ENCODE results near the gene USP9Y.
"Not testable (repeated sequence)": the region's sequence is repeated elsewhere in the genome, so short reads cannot be mapped to it uniquely, and the experiment has no call there.

Gene USP9Y, protein sequence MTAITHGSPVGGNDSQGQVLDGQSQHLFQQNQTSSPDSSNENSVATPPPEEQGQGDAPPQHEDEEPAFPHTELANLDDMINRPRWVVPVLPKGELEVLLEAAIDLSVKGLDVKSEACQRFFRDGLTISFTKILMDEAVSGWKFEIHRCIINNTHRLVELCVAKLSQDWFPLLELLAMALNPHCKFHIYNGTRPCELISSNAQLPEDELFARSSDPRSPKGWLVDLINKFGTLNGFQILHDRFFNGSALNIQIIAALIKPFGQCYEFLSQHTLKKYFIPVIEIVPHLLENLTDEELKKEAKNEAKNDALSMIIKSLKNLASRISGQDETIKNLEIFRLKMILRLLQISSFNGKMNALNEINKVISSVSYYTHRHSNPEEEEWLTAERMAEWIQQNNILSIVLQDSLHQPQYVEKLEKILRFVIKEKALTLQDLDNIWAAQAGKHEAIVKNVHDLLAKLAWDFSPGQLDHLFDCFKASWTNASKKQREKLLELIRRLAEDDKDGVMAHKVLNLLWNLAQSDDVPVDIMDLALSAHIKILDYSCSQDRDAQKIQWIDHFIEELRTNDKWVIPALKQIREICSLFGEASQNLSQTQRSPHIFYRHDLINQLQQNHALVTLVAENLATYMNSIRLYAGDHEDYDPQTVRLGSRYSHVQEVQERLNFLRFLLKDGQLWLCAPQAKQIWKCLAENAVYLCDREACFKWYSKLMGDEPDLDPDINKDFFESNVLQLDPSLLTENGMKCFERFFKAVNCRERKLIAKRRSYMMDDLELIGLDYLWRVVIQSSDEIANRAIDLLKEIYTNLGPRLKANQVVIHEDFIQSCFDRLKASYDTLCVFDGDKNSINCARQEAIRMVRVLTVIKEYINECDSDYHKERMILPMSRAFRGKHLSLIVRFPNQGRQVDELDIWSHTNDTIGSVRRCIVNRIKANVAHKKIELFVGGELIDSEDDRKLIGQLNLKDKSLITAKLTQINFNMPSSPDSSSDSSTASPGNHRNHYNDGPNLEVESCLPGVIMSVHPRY (N-terminal part only)

DNA sequence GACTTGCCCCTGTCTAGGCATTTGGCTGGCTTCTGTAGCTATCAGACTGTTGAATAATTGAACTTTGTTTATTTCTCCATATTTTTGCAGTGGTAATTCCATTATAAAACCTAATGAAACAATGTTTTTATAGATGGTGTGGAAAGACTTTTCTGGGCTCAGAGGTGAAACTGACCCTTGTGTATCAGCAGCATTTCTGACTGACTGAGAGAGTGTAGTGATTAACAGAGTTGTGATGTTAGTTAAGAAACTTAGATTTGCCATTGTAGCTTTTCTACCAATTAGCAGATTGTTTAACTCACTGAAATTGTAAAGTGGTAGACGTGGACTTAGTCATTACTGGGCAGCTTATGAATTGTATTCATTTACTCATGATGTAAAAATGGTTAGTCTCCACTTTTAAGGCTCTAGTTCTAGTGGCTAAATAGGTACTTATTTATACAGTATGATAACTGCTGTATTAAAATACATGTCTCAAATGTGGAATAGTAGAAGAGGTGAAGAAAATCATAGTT, at the start of gene USP9Y:
Gene USP9Y (plus strand): TSS at position 51 of the 515 bp plus-strand sequence. CDS start 8,217 bp downstream, outside the sequence.
- in situ Hi-C loops (cut with MboI; ENCODE audit: low sequenced_read_pairs): no loop called here

DNA sequence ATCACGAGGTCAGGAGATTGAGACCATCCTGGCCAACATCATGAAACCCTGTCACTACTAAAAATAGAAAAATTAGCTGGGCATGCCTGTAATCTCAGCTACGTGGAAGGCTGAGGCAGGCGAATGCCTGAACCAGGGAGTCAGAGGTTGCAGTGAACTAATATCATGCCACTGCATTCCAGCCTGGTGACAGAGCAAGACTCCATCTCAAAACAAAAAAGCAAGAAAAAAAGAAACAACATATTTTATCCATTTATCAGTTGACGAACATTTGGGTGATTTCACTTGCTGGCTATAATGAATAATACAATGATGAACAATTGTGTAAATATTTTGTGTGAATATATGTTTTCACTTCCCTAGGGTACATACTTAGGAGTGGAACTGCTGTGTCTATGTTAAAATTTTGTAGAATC, 49.4 kb upstream of the USP9Y start:
- in situ Hi-C loops (cut with MboI; ENCODE audit: low sequenced_read_pairs): no loop called here

DNA sequence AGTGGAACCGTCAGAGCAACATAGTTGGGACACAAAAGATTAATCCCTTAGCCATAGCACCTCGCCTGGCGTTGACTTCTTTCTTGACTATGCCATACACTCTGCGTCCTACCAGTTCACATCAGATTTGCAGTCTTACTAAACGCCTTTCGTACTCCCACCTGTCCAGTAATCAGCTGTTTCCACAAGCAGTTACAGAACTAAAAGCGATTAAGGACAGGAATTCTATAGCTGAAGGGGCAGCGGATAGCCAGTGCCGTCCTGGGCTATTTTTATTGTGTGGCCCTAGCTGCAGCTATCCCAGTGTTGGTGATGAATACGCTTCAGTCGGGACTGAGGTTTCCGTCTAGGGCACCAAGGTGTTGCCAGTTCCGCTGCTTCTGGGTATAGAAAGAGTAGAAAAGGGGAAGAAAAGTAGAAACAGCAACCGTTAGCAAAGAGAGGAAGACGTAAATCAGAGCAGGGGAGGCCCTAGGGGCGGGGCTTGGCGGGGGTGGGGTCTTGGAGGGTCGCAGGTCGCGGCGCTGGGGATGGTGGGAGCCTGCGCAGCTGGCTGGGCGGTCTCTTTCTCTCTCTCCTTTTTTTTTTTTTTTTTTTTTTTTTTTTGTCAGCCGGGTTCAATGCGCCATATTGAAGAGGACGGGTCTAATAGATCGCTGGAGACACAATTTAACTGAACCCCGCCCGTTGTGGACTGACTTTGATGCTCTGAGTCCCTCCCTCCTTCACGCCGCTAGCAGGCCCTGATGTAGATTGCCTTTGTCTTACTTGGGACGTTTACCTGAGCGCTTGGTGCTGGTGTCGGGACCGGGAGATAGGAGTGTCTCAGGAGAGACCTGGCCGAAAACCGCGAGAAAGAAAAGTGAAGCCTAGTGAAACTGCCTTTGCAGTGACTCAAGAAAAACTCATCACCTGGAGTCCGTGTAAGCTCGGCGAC, 39.0 kb upstream of the USP9Y start:
- in situ Hi-C loops (cut with MboI; ENCODE audit: low sequenced_read_pairs): no loop called here

DNA sequence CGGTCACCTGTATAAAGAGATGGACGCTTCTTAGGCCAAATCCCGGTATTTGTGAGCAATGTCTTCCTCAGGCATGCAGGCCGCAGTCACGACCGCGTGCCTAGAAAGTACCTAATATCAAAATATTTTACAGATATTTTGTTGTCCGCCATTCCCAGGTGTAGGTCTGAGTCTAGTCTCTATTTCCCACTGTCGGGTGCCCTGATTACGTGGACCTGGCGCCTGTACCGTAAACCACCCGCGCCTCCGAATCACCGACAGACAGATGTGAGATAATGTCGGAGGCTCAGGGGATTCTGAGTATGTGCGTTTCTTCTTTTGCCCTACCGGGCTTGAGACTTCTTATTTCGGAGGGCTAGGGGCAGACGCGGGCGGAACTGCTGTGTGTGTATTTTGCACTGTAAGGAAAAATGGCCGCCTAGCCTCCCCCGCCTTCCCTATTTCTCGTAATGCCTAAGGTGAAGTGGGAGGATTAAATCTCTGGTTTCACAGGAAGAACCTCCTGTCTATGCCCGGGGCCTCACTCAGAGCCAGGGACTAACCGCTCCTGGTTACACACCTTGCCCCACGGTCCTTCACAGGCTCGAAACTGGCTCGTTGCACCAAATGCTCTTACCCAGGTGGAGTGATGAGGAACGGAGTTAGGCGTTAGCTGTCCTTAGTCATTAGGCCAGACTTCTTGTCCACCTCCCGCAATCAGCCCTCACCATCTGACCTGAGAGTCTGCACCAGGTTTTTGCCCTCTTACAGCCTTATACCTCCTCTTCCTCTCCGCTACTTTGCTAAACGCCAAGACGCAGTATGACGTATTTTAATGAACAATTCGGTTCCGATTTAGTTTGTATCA, 38.1 kb upstream of the USP9Y start:
- in situ Hi-C loops (cut with MboI; ENCODE audit: low sequenced_read_pairs): no loop called here

DNA sequence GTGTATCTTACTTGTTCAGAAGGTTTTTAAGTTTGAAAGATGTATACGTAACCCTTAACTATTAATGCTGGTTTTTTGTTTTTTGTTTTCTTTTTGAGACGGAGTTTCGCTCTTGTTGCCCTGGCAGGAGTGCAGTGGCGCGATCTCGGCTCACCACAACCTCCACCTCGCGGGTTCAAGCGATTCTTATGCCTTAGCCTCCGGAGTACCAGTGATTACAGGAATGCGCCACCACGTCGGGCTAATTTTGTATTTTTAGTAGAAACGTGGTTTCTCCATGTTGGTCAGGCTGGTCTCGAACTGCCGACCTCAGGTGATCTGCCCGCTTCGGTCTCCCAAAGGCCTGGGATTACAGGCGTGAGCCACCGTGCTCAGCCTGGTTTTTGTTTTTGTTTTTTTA, 37.2 kb upstream of the USP9Y start:
- in situ Hi-C loops (cut with MboI; ENCODE audit: low sequenced_read_pairs): not testable (repeated sequence)

DNA sequence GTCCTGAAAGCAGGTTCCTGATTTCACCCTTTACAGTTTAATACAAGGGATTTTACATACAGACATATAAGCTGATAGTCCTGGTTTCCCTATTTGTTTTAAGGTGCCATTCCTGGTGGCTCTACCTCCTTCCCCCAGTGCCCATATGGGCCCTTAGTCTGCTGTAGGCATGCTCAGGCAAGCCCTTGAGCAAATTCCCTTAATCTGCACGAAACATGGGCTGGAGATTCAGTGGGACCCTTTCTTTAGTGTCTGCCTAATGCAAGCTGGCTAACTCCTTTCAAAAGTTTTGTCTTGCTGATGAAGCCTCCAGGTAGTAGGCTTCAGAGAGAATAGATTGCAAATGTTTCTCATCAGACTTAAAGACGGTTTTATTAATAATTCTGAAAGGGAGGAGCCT, 22.9 kb upstream of the USP9Y start:
- in situ Hi-C loops (cut with MboI; ENCODE audit: low sequenced_read_pairs): no loop called here

DNA sequence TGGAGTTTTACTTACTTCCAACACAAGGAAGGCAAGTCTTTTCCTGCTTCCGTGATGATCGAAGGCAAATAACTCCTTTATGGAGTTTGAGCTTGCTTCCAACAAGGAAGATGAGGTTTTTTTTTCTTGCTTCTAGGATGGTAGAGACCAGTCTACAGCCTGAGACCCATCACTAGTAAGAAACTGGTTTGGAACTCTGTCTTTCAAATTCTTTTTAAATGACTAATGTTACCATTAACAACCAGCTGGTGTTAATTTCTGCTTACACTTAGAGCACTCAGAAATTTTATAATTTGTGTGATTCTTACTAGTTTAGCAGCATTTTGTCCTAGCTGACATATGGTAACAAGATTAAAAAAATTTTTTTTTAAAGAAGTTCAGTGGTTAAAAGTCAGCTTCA, 19.5 kb upstream of the USP9Y start:
- in situ Hi-C loops (cut with MboI; ENCODE audit: low sequenced_read_pairs): no loop called here

DNA sequence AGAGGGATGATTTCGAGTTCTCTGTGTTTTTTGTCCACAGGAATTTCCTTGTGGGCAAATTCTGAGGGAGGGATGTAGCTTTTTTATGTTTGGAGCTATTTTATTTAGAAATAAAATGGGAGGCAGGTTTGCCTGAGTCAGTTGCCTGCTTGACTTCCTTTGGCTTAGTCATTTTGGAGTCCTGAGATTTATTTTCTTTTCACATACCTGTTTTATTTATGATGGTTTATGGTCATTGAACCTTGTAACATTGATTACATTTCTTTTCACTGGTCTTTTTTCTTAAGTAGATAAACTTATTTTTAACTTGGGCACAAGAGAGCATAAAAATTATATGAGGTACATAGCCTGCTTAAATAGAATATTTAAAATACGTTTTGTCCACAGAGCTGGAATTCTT, 12.7 kb upstream of the USP9Y start:
- in situ Hi-C loops (cut with MboI; ENCODE audit: low sequenced_read_pairs): no loop called here

DNA sequence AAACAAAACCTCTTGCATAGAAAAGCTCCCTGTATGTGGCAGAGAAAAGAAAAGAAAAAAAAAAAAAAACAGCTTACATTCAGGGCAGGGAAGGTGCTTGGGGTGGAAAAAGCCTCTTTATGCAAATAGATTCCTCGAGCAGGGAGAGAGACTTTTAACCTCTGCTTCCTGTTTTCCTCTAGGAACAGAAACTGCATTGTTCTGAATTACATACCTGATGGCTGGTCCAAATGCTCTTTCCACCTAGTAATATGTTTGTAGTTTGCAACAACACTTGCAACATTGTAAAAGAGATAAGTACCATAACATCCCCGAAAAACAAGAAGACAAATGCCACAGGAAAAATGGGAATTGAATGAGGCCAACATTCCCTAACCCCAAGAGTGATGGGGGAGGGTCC, 944 bp upstream of the USP9Y start:
- in situ Hi-C loops (cut with MboI; ENCODE audit: low sequenced_read_pairs): no loop called here

DNA sequence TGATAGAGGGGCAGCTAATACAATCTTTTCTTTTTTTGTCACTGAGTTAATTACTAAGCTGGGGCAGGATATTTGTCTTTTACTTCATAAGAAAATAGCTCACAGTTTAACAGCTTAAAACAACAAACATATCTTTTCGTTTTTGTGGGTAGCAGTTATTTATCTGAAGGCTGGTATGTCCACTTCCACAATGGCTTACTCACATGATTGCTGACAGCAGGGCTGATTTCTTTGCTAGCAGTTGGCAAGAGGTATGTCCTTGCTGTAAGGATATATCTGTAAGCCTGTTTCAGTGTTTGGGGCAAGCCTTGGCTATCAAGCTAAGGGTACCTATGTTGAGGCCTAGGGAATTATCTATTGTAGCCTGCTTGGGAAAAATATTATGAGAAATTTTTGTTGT, 1.1 kb downstream of the USP9Y start:
- in situ Hi-C loops (cut with MboI; ENCODE audit: low sequenced_read_pairs): no loop called here

DNA sequence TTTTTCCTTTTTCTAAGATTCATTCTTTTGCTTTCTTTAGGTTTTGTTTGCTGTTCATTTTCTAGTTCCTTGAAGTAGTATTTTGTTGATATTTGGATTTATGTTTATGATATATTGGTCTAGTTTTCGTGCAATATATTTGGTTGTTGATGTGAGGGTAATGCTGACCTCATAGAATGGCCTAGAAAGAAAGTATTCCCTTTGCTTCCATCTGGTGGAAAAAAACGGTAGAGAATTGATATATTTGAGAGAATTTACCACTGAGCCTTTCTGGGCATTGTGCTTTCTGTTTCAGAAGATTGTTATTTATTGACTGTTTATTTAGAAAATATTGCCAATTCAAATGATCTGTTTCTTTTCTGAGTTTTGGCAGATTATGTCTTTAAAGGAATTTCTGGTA, 9.4 kb downstream of the USP9Y start:
- in situ Hi-C loops (cut with MboI; ENCODE audit: low sequenced_read_pairs): no loop called here

DNA sequence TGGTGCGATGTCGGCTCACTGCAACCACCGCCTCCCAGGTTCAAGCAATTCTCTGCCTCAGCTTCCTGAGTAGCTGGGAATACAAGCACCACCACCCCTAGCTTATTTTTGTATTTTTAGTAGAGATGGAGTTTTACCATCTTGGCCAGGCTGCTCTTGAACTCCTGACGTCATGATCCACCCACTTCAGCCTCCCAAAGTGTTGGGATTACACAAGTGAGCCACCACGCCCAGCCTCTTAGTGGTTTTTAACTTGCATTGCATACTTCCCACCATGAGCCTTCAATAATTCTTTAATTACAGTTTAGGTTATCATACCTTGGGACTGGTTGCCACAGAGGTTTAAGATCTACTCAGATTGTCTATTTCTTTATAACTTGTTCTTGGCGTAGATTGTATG, 14.3 kb downstream of the USP9Y start:
- in situ Hi-C loops (cut with MboI; ENCODE audit: low sequenced_read_pairs): no loop called here

DNA sequence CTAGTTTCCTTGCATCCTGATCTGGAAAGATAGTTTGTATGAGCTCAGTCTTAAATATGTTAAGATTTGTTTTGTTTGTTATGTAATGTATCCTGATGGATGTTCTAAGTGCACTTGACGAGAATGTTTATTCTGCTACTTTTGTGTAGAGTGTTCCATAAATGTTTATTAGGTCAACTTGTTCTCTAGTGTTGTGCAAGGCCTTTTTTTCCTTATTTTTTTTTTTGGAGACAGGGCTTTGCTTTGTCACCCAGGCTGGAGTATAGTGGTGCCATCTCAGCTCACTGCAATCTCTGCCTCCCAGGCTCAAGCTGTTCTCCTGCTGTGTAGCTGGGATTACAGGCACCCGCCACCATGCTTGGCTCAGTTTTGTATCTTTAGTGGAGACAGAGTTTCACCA, 28.7 kb downstream of the USP9Y start:
- in situ Hi-C loops (cut with MboI; ENCODE audit: low sequenced_read_pairs): no loop called here

DNA sequence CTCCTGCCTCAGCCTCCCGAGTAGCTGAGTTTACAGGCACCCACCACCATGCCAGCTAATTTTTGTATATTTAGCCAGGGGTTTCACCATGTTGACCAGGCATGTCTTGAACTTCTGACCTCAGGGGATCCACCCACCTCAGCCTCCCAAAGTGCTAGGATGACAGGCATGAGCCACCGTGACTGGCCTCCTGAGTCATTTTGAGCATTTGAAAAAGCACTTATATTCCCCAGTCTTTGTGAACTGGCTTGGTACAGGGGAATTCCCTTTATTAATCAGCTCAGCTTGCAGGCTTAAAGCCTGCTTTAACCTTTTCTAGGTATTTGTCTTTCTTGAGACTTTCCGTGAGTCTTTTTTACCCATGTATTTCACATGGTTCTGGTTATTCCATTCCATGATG, 32.6 kb downstream of the USP9Y start:
- in situ Hi-C loops (cut with MboI; ENCODE audit: low sequenced_read_pairs): no loop called here

DNA sequence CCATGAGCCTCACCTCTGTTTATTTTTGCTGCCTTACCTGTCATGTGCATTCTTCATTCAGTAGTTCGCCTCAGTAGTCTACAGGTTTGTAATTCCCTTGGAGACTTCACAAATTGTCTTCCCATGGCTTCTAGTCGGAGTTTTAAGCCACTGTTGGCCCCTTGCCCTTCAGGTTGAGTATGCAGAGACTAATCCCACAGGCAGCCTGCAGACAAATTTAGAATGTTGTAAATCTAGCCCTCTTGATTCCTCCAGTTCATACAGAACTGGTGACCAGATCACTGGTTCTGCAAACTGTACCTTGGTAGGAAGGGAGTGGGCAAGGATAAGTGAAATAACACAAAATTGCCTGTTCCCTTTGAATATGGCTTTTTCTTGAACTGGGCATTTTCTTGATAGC, 33.0 kb downstream of the USP9Y start:
- in situ Hi-C loops (cut with MboI; ENCODE audit: low sequenced_read_pairs): no loop called here

DNA sequence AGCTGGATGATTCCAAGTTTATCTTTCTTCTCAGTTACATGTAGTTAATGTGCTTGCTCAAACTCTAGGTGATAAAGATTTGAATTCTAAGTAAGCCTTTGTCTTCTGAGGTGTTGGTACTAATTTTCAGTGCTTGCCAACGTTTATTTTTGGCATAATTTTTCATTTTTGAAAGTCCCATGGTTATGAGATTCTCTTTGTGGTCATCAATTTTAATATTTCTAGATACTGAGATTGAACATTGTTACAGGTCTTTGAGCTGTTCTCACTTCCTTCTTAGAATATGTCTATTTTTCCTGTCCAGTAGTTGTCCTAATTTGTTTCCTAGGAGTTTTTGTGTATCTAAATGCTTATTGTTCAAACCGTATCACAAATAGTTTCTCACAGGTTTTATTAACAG, 40.4 kb downstream of the USP9Y start:
- in situ Hi-C loops (cut with MboI; ENCODE audit: low sequenced_read_pairs): no loop called here

DNA sequence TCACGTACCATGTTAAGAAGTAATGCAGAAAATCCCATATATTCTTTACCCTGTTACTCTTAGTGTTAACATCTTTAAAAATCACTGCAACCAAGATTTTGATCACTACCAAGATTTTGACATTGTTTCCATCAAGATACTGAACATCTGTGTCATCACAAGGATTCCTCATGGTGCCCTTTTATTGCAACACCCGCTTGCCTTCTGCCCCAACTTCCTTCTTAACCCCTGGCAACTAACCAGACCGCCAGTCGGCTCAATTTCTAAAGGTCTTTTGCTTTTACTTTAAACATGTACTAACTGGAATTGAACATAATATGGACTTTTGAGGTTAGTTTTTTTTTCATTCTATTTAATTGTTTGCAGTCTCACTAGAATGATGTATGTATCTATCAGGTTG, 41.7 kb downstream of the USP9Y start:
- in situ Hi-C loops (cut with MboI; ENCODE audit: low sequenced_read_pairs): no loop called here

DNA sequence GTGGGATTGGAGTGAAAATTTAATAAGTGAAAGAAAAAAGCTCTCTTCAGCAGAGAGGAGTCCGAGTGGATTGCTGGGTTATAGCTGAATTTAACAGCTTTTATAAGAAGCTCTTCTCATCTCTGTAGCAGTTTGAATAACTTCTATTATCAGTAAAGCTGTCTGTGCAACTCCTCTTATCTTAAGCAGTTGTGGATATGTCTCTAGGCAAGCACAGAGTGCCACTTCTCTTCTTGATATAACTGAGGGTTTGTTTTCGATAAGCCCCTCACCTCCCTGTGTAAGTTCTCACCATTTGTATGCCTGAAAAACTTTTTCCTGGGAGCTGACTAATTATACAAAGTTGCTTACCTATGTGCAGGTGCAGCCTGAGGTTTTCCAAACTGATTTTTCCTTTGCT, 43.1 kb downstream of the USP9Y start:
- in situ Hi-C loops (cut with MboI; ENCODE audit: low sequenced_read_pairs): no loop called here

DNA sequence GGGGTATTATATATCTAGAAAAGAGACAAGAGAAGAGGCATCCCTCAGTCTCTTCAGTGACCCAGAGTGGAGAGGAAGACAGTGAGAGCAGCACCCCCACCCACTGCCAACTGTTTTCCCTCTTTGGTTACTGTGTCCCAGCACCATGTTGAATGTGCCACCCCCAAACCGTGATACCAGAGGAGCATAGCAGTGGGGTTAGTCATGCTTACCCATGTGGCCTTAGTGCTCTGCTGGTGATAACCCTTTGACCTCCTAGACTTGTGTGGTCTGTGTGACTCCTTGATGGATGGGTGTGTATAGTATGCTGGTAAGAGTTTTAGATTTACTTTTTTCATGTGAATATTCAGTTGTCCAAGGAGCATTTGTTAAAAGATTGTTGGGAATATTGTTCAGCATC, 48.3 kb downstream of the USP9Y start:
- in situ Hi-C loops (cut with MboI; ENCODE audit: low sequenced_read_pairs): no loop called here

DNA sequence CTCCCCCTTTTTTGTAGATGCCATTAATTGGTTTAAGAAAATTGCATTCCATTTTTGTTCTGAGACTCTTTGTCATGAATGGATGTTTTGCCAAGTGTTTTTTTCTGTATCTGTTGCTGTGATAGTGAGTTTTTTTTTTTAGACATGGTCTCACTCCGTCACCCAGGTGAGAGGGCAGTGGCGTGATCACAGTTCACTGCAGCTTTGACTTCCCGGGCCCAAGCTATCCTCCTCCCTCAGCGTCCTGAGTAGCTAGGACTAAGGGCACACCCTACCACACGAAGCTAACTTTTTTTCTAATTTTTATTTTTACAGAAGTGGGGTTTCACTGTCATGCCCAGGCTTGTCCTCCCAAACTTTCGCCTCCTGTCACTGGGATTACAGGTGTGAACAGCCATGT, 51.8 kb downstream of the USP9Y start:
- in situ Hi-C loops (cut with MboI; ENCODE audit: low sequenced_read_pairs): no loop called here
